Measurements from ENCODE around the gene CTIF.

The CTIF gene

DNA sequence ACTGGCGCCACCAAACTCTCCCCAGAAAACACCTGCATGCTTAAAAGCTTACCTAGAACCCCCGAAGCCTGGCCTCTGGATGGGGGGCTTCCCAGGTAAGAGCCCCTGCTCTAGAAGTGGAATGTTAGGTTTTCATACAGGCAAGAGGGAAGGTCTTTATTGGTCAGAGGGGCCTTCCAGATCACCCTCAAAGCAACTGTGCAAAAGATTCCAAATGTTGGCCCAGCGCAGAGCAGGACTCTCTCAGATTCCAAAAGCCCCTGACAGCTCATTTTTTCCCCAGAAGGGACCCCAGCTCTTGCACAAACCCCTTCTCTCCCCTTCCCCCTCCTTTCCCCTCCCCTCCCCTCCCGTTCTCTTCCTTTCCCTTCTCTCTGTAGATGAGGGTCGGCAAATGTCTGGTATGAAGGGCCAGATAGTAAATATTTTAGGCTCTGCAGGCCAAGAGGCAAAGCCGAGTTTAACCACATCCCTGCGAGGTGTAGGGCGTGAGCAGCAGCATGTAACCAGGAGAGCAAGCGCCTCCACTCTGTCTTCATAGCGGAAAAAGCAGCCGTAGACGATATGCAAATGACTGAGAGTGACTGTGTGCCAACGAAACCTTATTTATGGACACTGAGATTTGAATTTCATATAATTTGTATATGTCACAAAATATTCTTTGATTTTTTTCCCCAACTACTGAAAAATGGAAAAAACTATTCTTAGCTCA is 295.0 kb downstream of the CTIF start:
- peak; percentile 33 to 47 for DNase-seq (ENCODE audit: low read depth in 2 of 2)

DNA sequence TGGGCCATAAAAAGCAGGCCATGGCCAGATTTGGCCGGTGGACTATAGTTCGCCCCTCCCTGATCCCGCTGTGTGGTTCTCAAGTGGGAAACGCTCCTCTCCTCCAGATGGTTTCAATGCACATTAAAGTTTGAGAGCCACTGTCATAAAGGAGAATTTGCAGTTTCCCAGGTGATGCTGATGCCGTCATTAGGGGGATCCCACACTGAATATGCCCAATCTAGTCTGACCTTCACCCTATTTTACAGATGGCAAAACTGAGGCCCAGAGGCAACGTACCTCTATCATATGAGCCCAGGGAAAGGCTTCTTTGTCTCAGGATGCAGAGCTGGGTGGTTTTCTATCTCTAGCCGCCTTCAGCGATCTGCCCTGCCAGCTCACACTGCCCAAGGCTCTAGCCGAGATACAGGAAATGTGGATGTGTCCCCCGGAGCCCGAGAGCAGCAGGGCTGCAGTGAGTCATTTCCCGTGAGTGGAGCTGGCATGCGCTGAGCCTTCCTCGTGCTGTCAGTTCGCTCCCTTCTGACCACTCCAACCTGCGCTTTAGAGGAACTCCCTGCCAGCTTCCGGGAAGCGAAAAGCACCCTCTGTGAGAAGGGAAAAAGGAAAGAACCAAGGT is 295.7 kb downstream of the CTIF start:
- DNase-seq (ENCODE audit: low read depth in 2 of 2), result peak; percentile 59 to 75

DNA sequence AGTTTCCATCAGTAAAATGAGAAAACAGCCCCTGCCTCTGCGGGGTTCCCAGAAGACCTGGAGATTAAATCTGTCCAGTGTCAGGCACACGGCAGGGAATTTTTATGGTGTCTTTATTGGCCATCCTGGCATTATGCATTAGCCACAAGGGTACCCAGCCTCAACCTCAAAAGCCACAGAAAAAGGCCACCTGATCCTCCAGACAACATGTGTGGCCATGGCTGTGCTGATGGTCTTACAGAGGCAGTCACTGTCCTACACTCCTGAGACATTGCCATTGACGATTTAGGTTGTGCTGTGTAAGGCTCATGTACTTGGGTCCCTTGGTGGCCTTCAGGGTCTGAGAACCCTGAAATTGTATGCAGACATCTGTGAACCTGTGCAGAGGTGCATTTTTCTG is 296.3 kb downstream of the CTIF start:
- DNase-seq (ENCODE audit: low read depth in 2 of 2), result no peak

DNA sequence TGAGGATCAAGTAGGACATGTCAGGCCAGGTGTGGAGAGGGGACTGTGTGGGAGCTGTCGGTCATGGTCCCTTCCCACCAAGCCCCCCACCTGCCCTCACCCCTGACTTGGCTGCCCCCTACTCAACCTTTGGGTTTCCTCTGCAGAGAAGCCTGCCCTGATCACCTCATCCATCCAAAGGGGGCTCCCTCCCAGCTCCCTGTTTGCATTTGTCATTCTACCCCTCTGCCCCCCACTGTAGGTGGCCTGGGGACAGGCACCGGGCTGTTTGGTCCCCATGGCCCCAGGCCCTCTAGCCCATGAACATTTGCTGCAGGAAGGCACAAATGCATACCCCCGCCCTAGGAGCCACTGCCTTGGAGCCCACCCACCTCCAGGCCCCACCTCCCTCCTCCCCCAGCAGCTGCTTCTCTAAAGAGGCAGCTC is 296.9 kb downstream of the CTIF start:
- DNase-seq (ENCODE audit: low read depth in 2 of 2), result no peak

DNA sequence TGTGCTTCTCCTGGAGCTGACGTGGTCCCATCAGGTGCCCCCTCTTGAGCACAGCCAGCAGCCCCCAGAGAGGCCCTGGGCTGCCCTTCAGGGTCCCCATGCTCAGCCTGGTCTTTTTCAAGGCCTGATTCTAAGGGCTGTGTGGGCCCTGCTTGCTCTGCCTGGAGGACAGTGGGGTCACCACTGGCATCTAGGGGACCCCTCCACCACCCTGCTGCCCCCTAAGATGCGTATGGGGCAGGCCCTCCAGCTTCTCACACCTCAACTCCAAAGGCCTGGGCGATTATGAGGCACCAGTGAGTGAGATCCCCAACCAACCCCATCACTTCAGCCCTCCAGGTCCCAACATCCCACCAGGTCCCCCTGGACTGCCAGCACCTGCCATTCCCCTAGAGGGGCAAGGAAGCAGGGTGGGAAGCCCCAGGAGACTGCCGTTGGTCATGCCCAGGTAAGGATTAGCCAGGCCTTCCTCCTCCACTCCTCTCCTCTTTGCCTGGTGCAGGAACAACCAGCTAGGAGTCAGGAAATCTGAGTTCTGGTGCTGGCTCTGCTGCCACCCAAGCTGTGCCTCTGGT is 297.5 kb downstream of the CTIF start:
- no peak for DNase-seq (ENCODE audit: low read depth in 2 of 2)

DNA sequence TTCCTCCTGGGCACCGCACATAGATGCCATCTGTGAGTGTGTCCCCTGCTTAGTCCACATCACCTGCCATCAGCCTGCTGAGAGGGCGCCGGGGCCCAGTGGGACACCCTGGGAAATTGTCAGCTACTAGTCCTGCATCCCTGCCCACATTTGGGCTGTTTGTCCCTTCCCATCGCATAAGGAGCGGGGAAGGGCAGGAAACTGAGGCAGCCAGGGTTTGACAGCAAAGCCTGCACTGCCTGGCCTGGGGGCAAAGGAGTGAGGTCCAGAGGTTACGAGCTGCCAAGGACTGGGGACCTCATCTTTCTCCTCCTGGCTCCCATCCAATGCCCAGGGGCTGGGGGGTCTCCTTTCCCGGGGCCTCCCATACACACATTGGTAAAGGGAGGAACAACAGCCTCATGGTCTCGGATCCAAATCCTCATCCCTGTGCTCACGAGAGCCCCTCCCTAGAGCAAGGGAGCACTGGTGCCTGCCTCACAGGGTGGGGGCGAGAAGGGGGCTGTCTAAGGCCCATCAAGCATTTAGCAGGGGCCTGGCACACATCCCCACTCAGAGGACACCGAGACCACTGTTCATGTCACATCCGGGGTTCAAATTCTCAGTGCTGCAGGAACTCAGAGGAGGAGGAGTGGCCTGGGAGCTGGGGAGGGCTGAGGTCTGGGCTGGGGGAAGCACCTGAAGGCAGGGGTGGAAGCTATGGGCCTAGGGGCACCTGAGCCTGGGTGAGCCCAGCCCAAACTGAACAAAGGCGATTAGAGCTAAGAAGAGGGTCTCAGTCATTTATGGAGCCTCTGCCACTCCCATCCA is 298.2 kb downstream of the CTIF start:
- DNase-seq (ENCODE audit: low read depth in 2 of 2), result no peak

DNA sequence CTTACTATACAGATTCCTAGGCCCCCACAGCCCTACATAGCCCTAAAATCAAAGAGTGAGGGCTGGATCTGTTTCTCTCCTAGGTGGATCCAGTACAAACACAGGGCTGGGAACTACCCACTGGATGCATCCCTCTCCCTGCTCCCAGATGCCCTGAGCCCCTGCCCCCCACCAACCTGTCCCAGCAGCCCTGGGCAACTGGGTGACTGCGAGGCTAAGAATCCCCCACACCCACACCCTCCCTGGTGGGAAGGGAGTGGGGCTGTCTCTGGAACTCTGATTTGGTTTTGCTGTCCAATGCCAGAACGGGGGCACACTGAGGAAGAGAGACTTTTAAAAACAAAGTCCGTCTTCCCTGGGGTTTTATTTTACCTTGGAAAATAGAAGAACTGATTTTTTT is 298.8 kb downstream of the CTIF start:
- no peak for DNase-seq (ENCODE audit: low read depth in 2 of 2)

DNA sequence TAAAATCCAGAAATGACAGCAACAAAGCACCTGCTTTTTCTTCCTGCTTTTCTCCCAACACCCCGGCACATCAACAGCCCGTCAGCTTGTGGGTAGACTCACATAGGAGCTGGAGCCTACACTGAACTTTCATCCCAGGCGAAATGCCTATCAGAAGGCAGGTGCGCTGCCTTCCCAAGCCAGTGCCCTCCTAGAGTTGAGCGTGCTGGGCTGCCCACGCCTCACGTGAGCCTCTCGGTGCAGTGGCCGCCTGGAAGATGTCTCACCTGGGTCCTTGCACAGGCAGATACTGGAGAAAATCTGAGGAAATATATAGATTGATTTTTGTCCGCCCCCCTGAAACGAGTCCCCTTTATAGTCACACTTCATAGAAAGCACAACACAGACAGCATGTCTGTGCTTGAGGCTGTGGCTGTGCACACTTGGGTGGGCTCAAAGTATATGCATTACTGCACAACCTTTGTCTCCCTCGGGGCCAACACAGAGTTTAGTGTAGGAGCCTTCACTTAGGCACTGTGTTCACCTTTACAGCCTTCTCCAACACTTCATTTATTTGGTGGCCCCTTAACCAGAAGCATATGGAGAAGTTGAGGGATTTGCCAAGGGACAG is 299.4 kb downstream of the CTIF start:
- DNase-seq (ENCODE audit: low read depth in 2 of 2), result no peak

DNA sequence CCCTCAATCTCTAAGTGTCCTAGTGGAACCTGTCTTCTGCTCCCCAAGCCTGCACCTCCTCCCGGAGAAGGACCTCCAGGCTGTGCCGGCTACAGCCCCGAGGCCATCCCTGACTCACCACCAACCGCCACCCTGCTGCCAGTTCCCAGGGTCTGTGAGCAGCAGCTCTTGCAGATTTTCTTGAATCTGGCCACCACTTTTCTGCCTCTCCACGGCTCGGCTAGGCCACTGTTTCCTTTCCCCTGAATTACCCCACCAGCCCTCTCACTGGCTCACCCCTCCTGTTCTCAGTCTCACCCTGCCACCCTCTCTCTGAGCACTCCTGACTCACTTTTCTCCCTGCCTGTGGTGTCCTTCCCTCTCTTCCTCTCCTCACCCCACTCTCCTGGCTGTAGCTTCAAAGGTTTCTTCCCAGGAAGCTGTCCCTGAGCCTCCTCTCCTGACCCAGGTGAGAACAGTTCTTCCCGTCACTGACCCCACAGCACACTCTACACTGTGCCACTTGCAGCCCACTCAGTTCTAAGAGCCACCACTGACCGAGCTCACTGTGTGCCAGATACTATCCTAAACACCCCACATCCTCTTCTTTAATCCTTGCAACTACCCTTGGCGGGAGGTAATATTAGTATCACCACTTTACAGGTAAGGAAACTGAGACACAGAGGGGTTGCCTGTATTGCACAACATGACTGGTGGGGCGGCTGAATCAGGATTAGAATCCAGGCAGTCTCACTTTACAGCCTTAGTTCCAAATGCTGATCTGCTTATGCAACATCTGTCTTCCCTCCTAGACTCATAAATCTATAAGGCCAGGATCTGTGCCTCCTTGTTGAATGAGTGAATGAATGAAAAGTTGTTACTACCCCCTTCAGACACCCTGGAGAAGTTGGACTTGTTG is 300.3 kb downstream of the CTIF start:
- no peak for DNase-seq (ENCODE audit: low read depth in 2 of 2)

DNA sequence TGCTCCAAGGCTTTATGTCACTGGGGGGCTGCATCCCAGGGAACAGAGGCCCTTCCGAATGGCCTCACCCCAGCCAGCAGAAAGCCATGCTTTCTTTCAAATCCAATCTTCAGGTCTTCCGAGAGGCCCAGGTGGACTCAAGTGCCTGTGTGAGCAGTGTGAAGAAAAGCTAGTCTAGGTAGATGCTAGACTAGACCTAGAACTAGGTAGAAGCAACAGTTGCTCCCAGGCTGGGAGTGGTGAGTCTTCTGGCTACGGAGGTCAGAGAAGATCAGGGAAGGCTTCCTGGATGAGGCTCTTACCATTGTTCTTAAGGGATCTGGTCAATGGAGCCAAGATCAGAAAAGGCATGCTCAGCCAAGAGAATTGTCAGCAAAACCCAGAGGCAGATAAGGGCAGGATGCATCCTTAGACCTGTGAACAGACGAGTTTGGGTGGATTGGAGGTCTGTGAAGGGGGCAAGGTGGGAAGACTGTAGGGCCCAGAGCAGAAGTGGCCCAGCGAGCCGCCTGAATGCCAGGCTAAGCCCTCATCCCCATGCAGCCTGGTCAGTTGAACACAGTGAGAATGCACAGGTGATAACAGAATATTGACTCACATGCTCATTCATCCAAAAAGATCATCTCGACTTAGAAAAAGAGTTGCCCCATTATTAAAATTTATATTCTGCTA is 301.1 kb downstream of the CTIF start:
- no peak for DNase-seq (ENCODE audit: low read depth in 2 of 2)

DNA sequence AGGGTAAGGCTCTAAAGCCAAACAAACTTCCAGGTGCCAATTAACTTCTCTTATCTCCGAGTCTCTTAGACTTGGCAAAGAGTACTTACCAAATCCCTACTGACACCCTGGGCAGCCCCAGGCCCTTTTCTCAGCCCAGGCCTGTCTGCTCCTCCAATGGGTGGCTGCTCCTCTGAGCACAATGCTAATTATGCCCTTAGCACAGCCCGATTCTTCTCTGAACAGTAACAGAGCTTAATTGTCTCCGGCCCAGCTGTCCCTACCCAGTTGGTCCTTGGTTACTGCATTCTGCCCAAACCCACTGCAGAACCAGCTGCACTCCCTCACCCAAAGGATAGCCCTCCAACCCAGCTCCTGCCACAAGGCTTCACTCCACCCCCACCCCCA is 301.7 kb downstream of the CTIF start:
- no peak for DNase-seq (ENCODE audit: low read depth in 2 of 2)

DNA sequence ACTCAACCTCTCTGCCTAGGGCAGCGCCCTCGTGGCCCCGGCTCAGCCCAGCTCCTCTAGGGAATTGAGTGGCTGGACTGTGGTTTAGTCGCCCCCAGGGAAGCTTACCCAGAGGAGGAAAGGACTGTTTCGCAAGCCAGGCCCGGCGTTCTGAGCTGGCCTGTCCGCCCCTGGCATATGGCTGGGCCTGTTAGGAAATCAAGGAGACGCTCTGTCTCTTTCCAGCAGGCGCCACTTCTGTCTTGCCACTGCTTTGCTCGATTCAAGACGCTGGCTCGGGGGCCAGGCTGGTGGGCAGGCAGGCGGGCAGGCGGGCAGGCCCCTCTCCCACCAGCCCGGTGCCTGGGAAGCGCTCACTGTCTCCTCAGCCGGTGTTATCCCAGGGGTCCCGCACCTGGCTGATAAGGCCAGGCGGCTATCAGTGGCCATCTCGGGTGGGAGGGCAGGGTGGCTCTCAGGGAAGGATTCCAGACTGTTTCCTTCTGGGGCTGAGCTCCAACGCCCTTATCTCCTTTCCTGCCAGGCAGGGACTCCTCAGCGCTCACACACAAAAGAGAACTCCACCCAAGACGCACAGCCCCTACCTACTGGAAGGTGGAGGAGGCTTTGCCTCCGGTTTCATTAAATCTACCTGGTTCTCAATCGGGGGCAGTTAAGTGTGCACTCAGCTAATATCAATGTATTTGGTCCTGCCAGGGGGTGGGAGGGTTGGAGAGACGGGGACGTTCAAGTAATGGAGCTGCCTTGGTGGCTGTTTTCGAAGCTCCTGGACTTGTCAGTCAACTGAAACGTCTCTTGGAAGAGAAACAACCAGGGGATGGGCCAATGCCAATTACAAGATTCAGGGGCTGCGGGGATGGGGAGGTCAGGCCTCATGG is 302.8 kb downstream of the CTIF start:
- no peak for DNase-seq (ENCODE audit: low read depth in 2 of 2)

DNA sequence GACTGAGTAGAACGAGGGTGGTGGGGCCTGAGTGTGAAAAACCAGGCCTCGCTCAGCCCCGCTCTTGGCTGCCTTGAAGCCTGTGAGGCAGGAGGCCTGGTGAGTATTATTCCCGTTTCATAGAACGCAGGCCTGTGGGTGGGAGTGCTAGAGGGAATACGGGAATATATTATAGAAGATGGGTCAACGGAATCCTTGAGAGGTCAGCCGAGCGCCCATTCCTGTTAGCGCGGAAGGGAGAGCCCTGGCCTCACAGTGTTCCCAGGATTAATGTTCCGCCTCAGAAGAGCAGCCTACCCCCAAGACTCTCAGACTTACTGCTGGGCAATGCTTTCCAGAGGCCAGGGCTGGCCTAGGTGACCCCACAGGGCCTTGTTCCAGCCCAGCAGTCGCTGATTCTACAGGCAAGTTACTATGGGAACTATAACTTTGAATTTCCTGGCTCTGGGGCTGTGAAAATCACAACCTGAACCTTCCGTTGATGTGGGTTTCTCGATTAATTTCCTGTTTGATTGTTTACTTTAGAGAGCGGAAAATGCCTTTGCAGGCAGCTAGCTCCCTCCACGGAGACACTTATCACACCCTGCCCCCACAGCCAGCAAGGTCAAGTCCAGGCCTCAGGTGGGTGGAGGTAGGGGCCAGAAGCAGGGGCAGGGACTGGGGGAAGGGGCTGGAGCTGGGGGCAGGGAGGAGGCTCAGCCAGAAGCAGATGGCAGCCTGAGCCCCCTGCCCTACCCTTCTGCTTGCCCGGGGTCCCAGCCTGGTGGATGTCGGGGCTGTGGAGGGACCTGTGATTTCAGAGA is 303.6 kb downstream of the CTIF start:
- no peak for DNase-seq (ENCODE audit: low read depth in 2 of 2)

DNA sequence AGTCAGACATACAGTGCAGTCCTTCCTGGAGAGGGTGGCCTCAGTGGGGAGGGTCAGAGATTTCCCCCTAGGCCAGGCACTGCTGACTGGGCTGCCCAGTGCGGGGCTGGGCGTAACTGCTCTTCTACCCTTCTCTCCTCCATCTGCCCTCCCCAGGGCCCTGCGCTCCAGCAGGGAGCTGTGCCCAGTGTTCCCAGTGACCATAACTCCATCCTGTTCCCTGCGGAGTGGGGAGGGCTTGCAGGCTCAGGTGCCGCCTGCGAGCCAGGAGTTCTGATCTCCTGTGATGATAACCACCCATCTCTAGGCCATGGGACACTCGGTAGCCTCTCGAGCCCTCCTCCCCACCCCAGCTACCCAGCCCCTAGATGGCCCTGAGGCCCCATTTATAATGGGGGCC is 304.3 kb downstream of the CTIF start:
- DNase-seq (ENCODE audit: low read depth in 2 of 2), result no peak

DNA sequence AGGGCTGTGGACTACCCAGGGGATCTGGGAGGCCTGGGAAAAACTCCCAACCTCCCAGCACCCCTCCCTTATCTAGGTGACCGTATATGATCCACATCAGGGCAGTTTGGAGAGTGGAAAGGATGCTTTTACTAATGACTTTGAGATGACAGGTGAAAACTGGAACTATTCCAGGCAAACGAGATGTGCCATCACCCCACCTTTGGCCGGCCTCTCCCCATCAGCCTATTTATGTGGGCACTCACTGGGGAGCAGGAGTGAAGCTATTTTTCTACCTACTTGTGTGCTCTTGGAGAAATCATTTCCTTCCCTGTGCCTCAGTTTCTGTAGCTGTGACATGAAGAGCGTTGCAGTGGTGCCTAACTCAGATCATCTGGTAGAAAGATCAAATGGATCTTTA is 304.8 kb downstream of the CTIF start:
- no peak for DNase-seq (ENCODE audit: low read depth in 2 of 2)

DNA sequence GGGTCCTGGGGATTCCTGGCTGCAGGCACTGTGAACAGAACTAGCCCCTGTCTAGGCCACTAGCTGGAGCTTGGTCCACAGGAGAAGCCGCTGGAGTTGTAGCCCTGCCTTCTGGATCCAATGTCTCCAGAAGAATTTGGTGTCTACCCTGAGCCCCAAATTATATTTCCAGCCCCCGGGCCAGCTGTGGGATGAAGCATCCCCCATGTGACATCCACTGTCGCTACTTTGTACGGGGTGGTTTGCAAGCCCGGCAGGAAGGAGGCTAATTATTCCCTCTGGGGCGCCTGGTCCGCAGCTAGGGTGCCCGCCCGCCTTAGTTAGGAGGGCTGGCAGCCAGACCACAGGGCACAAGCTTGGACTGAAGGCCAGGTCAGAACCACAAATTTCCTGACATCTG is 305.4 kb downstream of the CTIF start:
- no peak for DNase-seq (ENCODE audit: low read depth in 2 of 2)

DNA sequence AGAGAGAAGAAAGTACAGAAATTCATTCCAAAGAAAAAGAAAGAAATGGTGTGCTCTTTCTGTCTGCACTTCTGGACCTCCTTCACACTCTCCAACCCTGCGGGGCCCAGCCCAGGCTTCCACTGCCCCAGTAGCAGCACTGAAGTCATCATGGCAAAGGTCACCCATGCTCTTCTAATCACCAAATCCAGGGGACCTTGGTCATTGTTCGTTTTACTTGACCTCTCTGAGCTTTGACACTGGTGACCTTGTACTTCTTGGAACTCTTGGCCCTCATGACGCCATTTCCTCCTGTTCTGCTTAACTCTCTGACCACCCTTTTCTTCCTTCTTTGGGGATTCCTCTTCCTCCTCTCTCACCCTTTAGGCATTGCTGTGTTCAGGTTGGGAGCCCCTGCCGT is 306.3 kb downstream of the CTIF start:
- no peak for DNase-seq (ENCODE audit: low read depth in 2 of 2)

DNA sequence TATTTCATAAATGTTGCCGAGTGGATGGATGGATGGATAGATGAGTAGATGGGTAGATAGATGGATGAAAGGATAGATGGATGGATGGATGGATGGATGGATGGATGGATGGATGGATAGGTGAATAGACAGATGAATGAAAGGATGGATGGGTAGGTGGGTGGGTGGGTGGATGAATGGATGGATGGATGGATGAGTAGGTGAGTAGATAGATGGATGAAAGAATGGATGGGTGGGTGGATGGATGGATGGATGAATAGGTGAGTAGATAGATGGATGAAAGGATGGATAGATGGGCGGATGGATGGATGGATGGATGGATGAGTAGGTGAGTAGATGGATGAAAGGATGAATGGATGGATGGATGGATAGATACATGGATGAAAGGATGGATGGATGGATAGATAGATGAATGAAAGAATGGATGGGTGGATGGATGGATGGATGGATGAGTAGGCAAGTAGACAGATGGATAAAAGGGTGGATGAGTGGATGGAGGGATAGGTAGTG is 307.6 kb downstream of the CTIF start:
- no peak for DNase-seq (ENCODE audit: low read depth in 2 of 2)

Measured in stimulated activated CD4-positive, alpha-beta T cell treated with anti-CD3 and anti-CD28 coated beads, Interleukin-4, amount 100 ng/mL, for 48 hours (primary cell).